HEK293T (cell line): ENCODE results near the gene UBR3.

Experiments
- CTCF ChIA-PET: fragments of 350-600 bp; formaldehyde crosslinking; extraction: SDS; loops from one replicate; lab custom pipeline; 2021; ENCODE audit warnings: antibody characterized with exemption, inconsistent platforms; lab: Yijun Ruan, JAX
- POLR2A ChIA-PET: fragments of 350-600 bp; formaldehyde crosslinking; extraction: SDS; loops from one replicate; lab custom pipeline; 2020; ENCODE audit warnings: antibody characterized with exemption, inconsistent platforms; lab: Yijun Ruan, JAX
- DNase-seq: peaks from one replicate; pipeline ENCODE4 v3.0.0; 2012; ENCODE audit warnings: mixed read lengths; ENCODE audit errors: extremely low spot score
- ARNT ChIP-seq: fragments of 450-650 bp; IDR thresholded peaks from 2 replicates; pipeline ENCODE4 v1.6.1; 2017; ENCODE audit warnings: mild to moderate bottlenecking
- BHLHE40 ChIP-seq: fragments of 450-650 bp; IDR thresholded peaks from 2 replicates; pipeline ENCODE4 v1.6.1; 2016; ENCODE audit warnings: mild to moderate bottlenecking, moderate library complexity, borderline replicate concordance
- CTBP1 ChIP-seq: fragments of 450-650 bp; IDR thresholded peaks from 2 replicates; pipeline ENCODE4 v1.6.1; 2016; ENCODE audit warnings: borderline replicate concordance
- ELF4 ChIP-seq: fragments of 450-650 bp; IDR thresholded peaks from 2 replicates; pipeline ENCODE4 v1.6.1; 2017; ENCODE audit warnings: antibody characterized with exemption
- FOXA1 ChIP-seq: fragments of 450-650 bp; IDR thresholded peaks from 2 replicates; pipeline ENCODE4 v1.6.1; 2016; ENCODE audit warnings: mild to moderate bottlenecking
- FOXK2 ChIP-seq: fragments of 450-650 bp; IDR thresholded peaks from 2 replicates; pipeline ENCODE4 v1.6.1; 2016; ENCODE audit warnings: mild to moderate bottlenecking
- FOXM1 ChIP-seq: fragments of 450-650 bp; IDR thresholded peaks from 2 replicates; pipeline ENCODE4 v1.6.1; 2017; ENCODE audit warnings: mild to moderate bottlenecking, borderline replicate concordance
- HDGF ChIP-seq: fragments of 450-650 bp; IDR thresholded peaks from 2 replicates; pipeline ENCODE4 v1.6.1; 2017; ENCODE audit warnings: antibody characterized with exemption, borderline replicate concordance
- L3MBTL2 ChIP-seq: fragments of 450-650 bp; conservative IDR thresholded peaks from 2 replicates; pipeline ENCODE4 v1.6.1; 2016; ENCODE audit warnings: mild to moderate bottlenecking
- LEF1 ChIP-seq: fragments of 450-650 bp; IDR thresholded peaks from 2 replicates; pipeline ENCODE4 v1.6.1; 2017; ENCODE audit warnings: mild to moderate bottlenecking, borderline replicate concordance
- NFRKB ChIP-seq: fragments of 450-650 bp; IDR thresholded peaks from 2 replicates; pipeline ENCODE4 v1.6.1; 2016; ENCODE audit warnings: mild to moderate bottlenecking, moderate library complexity
- PKNOX1 ChIP-seq: fragments of 450-650 bp; IDR thresholded peaks from 2 replicates; pipeline ENCODE4 v1.6.1; 2016
- SP1 ChIP-seq: fragments of 450-650 bp; IDR thresholded peaks from 2 replicates; pipeline ENCODE4 v1.6.1; 2017
- SUZ12 ChIP-seq: fragments of 450-650 bp; IDR thresholded peaks from 2 replicates; pipeline ENCODE4 v1.6.1; 2016; ENCODE audit warnings: mild to moderate bottlenecking
- TARDBP ChIP-seq: fragments of 450-650 bp; IDR thresholded peaks from 2 replicates; pipeline ENCODE4 v1.6.1; 2016
- ZNF384 ChIP-seq: fragments of 450-650 bp; IDR thresholded peaks from 2 replicates; pipeline ENCODE4 v1.6.1; 2016

Gene UBR3

DNA sequence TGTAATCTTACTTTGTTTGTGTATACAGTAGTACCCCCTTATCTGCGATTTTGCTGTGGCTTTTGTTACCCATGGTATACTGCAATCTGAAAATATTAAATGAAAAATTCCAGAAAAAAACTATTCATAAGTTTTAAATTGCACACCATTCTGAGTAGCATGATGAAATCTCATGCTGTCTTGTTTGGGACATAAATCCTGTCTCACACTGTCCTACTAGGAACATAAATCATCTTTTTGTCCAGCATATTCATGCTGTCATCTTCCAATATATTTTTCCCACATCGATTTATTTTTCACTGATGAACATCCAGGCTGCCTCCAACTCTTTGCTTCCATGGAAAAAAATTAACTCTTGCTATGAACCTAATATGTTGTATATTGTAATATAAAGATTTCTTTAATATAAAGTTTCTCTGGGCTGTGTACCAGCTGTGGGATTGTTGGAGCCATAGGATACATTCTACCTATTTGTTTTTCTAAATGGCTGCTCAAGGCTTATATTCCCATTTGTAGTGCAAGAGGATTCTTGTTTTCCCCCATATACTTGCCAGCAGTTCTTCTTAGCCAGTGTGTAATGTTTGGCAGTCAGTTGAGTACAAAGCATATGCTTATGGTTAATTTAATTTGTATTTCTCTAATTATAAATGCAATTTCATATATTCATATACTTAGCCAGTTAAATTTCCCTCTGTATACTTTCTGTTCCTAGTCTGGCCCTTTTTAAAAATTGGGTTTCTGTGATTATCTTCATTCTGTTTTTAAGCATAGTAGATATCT, 236.4 kb downstream of the UBR3 start:
- TF ChIP-seq PKNOX1 (no peak), ARNT (no peak), FOXA1 (no peak), CTBP1 (no peak), FOXM1 (no peak), SUZ12 (no peak), ELF4 (no peak), NFRKB (no peak), BHLHE40 (no peak), FOXK2 (no peak), LEF1 (no peak), TARDBP (no peak), L3MBTL2 (no peak), ZNF384 (no peak)
- no peak for DNase-seq
- CTCF ChIA-PET = no interaction called here
- POLR2A ChIA-PET = no interaction called here

DNA sequence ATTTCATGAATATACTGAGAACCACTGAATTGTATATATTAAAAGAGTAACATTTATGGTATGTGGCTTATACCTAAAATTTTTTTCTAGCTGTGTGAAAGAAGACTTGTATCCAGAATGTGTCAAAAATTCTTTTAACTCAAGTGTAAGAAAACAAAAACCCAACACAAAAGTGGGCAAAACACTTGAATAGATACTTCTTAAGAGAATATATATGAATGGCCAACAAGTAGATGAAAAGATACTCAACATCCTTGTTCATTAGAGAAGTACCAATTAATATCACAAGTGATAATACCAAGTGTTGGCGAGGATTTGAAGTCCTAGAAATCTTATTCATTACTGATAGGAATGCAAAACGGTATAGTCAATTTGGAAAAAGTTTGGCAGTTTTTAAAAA, 243.5 kb downstream of the UBR3 start:
- ChIA-PET CTCF (no interaction called here), POLR2A (no interaction called here)
- no peak for DNase-seq
- TF ChIP-seq LEF1 = no peak
- TF ChIP-seq ELF4 = no peak
- TF ChIP-seq SP1 = no peak
- TF ChIP-seq ARNT = no peak
- TF ChIP-seq SUZ12 = no peak
- no peak for TF ChIP-seq NFRKB
- TF ChIP-seq FOXM1 = no peak
- no peak for TF ChIP-seq L3MBTL2
- no peak for TF ChIP-seq BHLHE40
- TF ChIP-seq FOXA1 = no peak
- no peak for TF ChIP-seq HDGF

DNA sequence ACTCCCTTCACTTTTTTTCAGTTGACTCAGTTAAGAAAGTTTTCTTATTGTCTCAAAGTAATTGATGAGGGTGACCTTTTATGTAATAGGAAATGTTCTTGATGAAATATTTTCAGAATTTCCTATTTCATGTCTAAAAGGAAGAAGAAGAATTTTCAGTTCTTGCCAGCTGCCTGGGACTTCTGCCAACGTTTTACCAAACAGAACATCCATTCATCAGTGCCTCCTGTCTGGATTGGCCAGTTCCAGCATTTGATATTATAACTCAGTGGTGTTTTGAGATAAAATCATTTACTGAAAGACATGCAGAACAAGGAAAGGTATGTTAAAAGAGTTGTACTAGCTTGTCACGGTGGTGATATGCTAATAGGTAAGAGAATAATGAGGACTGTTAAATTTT, 246.0 kb downstream of the UBR3 start:
- CTCF ChIA-PET = no interaction called here
- no peak for DNase-seq
- POLR2A ChIA-PET = no interaction called here
- no peak for TF ChIP-seq FOXM1
- no peak for TF ChIP-seq BHLHE40
- no peak for TF ChIP-seq FOXA1
- no peak for TF ChIP-seq SP1
- TF ChIP-seq LEF1 = no peak
- TF ChIP-seq FOXK2 = no peak
- no peak for TF ChIP-seq L3MBTL2
- TF ChIP-seq ARNT = no peak
- no peak for TF ChIP-seq SUZ12
- TF ChIP-seq HDGF = no peak
- TF ChIP-seq CTBP1 = no peak
- no peak for TF ChIP-seq PKNOX1
- no peak for TF ChIP-seq TARDBP

DNA sequence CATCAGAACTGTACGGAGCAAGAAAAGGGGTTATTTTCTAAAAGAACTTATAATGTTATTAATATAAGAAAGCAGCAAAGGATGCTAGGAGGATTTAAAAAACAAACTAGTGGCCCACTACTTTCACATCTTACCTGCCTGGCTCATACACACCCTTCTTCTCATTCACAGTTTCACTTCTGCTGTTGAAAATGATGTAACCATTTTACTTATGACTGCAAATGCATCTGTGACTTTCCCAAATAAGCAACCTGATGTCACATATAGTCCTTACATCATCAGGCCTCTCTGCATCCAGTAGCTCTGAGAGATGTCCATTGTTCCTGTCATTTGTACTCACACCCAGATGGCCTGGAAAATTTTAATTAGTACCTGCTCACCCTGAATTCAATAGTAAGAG, 248.9 kb downstream of the UBR3 start:
- ChIA-PET POLR2A (no interaction called here), CTCF (no interaction called here)
- TF ChIP-seq FOXM1 = no peak
- no peak for TF ChIP-seq ELF4
- no peak for TF ChIP-seq BHLHE40
- no peak for TF ChIP-seq PKNOX1
- no peak for TF ChIP-seq FOXK2
- no peak for TF ChIP-seq TARDBP
- DNase-seq = no peak

- DNase-seq = no peak
- ChIA-PET CTCF (no interaction called here), POLR2A (no interaction called here)
- TF ChIP-seq HDGF = no peak
- TF ChIP-seq PKNOX1 = no peak
- TF ChIP-seq ZNF384 = no peak
Measured at GRCh38 chr2:170077830-170078569, 250.7 kb downstream of the UBR3 start.
